ENCODE measurements around the gene COIL.
"Not testable (repeated sequence)": the region's sequence is repeated elsewhere in the genome, so short reads cannot be mapped to it uniquely, and the experiment has no call there.

COIL gene

GRCh38 chr17:56966338-56966737 is 5.5 kb upstream of the COIL start:
- DNase-seq: no peak
- Mint-ChIP-seq H3K4me1 (ENCODE audit: low read depth) (peaks cover under 1% of the 10 kb centered on the region), H3K36me3 (ENCODE audit: low read depth) (no peaks in the 10 kb centered on the region), H3K4me3 (no peak overlapping the region), H3K27ac (no peak overlapping the region), H3K9me3 (no peaks in the 10 kb centered on the region), H3K27me3 (no peaks in the 10 kb centered on the region)

GRCh38 chr17:56965681-56966080 is 4.8 kb upstream of the COIL start:
- not testable (repeated sequence) for H3K36me3 Mint-ChIP-seq (ENCODE audit: low read depth); DNase-seq; H3K27ac Mint-ChIP-seq; H3K27me3 Mint-ChIP-seq; H3K4me1 Mint-ChIP-seq (ENCODE audit: low read depth); H3K4me3 Mint-ChIP-seq; H3K9me3 Mint-ChIP-seq

GRCh38 chr17:56965241-56965640 is 4.4 kb upstream of the COIL start:
- DNase-seq; H3K27ac Mint-ChIP-seq; H3K36me3 Mint-ChIP-seq (ENCODE audit: low read depth); H3K4me3 Mint-ChIP-seq; H3K9me3 Mint-ChIP-seq; H3K27me3 Mint-ChIP-seq; H3K4me1 Mint-ChIP-seq (ENCODE audit: low read depth): not testable (repeated sequence)

DNA sequence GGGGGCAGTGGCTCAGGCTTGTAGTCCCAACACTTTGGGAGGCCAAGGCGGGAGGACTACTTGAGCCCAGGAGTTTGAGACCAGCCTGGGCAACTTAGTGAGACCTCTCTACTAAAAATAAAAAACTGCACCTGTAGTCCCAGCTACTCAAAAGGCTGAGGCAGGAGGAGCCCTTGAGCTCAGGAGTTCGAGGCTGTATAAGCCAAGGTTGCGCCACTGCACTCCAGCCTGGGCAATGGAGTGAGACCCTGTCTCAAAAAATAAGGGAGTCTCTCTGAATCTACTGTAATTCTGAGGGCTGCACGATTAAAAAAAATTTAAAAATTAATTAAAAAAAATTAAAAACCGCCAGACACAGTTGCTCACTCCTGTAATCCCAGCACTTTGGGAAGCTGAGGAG is 3.9 kb downstream of the COIL start:
- Mint-ChIP-seq H3K36me3 (ENCODE audit: low read depth) (peaks cover 43% of the 10 kb centered on the region), H3K9me3 (no peaks in the 10 kb centered on the region), H3K27me3 (no peaks in the 10 kb centered on the region), H3K4me1 (ENCODE audit: low read depth) (peaks cover 34% of the 10 kb centered on the region), H3K4me3 (no peak overlapping the region), H3K27ac (no peak overlapping the region)
- no peak for DNase-seq

GRCh38 chr17:56949595-56949994 is 11.3 kb downstream of the COIL start:
- Mint-ChIP-seq H3K27ac (peak overlapping the region; percentile 35), H3K4me1 (ENCODE audit: low read depth) (peaks cover 2% of the 10 kb centered on the region), H3K9me3 (no peaks in the 10 kb centered on the region), H3K36me3 (ENCODE audit: low read depth) (peaks cover 79% of the 10 kb centered on the region), H3K4me3 (no peak overlapping the region), H3K27me3 (no peaks in the 10 kb centered on the region)
- no peak for DNase-seq

DNA sequence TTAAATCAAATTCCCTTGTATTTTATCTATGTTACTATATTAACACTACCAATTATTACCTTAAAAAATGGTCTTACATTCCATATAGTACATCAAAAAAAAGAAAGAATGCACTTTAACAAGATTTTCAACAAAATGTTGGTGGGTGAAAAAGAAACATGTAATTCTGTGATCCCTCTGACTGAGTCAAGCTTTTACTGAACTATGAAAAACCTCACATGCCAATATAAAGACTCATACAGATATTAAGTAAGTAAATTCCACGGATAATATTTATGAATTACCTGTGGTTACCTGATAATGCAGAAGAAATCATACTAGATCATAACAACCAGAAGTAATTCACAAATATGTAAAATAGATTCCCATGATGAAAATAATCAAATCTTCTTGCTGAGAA is 12.4 kb downstream of the COIL start:
- H3K27ac Mint-ChIP-seq: no peak overlapping the region
- no peak overlapping the region for H3K4me3 Mint-ChIP-seq
- H3K4me1 Mint-ChIP-seq (ENCODE audit: low read depth): peaks cover 5% of the 10 kb centered on the region
- DNase-seq: no peak
- no peaks in the 10 kb centered on the region for H3K27me3 Mint-ChIP-seq
- H3K36me3 Mint-ChIP-seq (ENCODE audit: low read depth): peaks cover 84% of the 10 kb centered on the region
- no peaks in the 10 kb centered on the region for H3K9me3 Mint-ChIP-seq

- H3K4me1 Mint-ChIP-seq (ENCODE audit: low read depth): peaks cover 7% of the 10 kb centered on the region
- peaks cover 88% of the 10 kb centered on the region for H3K36me3 Mint-ChIP-seq (ENCODE audit: low read depth)
- H3K27ac Mint-ChIP-seq: peak overlapping the region; percentile 23
- no peaks in the 10 kb centered on the region for H3K27me3 Mint-ChIP-seq
- H3K9me3 Mint-ChIP-seq: no peaks in the 10 kb centered on the region
- no peak overlapping the region for H3K4me3 Mint-ChIP-seq
- no peak for DNase-seq
These were observed 13.1 kb downstream of the COIL start for GRCh38 chr17:56947741-56948140.

- Mint-ChIP-seq H3K4me3 (no peak overlapping the region), H3K9me3 (no peaks in the 10 kb centered on the region), H3K36me3 (ENCODE audit: low read depth) (peaks cover 93% of the 10 kb centered on the region), H3K27me3 (no peaks in the 10 kb centered on the region), H3K4me1 (ENCODE audit: low read depth) (peaks cover 7% of the 10 kb centered on the region), H3K27ac (no peak overlapping the region)
- no peak for DNase-seq
These were observed 14.8 kb downstream of the COIL start for GRCh38 chr17:56945938-56946505.

- H3K27me3 Mint-ChIP-seq: no peaks in the 10 kb centered on the region
- H3K9me3 Mint-ChIP-seq: no peaks in the 10 kb centered on the region
- peak overlapping the region; percentile 76 for H3K27ac Mint-ChIP-seq
- DNase-seq: no peak
- peaks cover 89% of the 10 kb centered on the region for H3K36me3 Mint-ChIP-seq (ENCODE audit: low read depth)
- peaks cover 10% of the 10 kb centered on the region for H3K4me1 Mint-ChIP-seq (ENCODE audit: low read depth)
- no peak overlapping the region for H3K4me3 Mint-ChIP-seq
These were observed 17.2 kb downstream of the COIL start for GRCh38 chr17:56943505-56944125.

DNA sequence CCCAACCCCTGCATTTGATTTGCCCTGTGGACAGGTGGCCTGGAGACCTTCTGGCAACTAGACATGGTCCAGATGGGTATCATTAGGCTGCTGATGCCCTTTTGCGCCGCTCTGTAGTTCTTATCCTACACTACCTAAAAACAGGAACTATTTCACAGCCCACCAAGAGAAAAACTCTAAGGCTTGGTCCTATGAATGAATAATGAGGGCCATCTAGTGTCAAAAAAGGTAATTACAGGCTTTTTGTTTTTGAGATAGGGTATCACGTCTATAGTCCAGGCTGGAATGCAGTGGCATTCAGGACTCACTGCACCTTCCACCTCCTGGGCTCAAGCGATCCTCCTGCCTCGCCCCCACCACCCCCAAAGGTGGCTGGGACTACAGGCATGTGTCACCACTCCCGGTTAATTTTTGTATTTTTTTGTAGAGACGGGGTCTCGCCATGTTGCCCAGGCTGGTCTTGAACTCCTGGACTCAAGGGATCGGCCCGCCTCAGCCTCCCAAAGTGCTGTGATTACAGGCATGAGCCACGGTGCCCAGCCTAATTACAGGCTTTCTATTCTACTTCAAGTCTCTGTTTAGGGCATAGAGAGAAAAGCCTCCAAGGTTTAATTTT is 20.9 kb downstream of the COIL start:
- Mint-ChIP-seq H3K4me1 (ENCODE audit: low read depth) (peaks cover 24% of the 10 kb centered on the region), H3K4me3 (no peak overlapping the region), H3K36me3 (ENCODE audit: low read depth) (peaks cover 90% of the 10 kb centered on the region), H3K27me3 (no peaks in the 10 kb centered on the region), H3K9me3 (no peaks in the 10 kb centered on the region), H3K27ac (peak overlapping the region; percentile 38)
- peak; percentile 38 for DNase-seq

GRCh38 chr17:56938206-56938605 is 22.6 kb downstream of the COIL start:
- not testable (repeated sequence) for DNase-seq, H3K9me3 Mint-ChIP-seq, H3K4me3 Mint-ChIP-seq, H3K27me3 Mint-ChIP-seq
- Mint-ChIP-seq H3K27ac (peak overlapping the region; percentile 11), H3K4me1 (ENCODE audit: low read depth) (peaks cover 22% of the 10 kb centered on the region), H3K36me3 (ENCODE audit: low read depth) (peaks cover 90% of the 10 kb centered on the region)

DNA sequence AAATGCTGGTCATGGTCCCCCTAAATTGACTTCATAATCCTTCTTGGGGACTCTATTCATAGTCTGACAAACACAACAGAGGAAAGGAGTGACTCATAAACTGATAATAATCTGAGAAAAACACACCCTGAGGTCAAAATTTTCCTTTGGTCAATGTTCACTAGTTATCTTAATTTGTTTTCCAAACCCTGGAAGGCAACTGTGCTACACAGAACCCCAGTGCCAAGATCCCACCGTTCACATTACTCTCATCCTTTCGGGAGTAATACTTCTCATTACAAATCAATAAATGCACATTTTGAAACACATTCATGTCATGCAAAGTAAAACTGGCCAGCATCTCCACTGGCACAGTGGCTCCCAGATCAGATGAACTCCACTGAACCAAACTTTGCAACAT is 23.2 kb downstream of the COIL start:
- Mint-ChIP-seq H3K36me3 (ENCODE audit: low read depth) (peaks cover 86% of the 10 kb centered on the region), H3K4me1 (ENCODE audit: low read depth) (peaks cover 22% of the 10 kb centered on the region), H3K27me3 (no peaks in the 10 kb centered on the region), H3K9me3 (no peaks in the 10 kb centered on the region), H3K27ac (peak overlapping the region; percentile 7), H3K4me3 (no peak overlapping the region)
- DNase-seq: no peak

GRCh38 chr17:56936697-56937322 is 24.0 kb downstream of the COIL start:
- Mint-ChIP-seq H3K9me3 (no peaks in the 10 kb centered on the region), H3K27me3 (no peaks in the 10 kb centered on the region), H3K4me3 (no peak overlapping the region), H3K36me3 (ENCODE audit: low read depth) (peaks cover 83% of the 10 kb centered on the region), H3K4me1 (ENCODE audit: low read depth) (peaks cover 22% of the 10 kb centered on the region), H3K27ac (no peak overlapping the region)
- no peak for DNase-seq

GRCh38 chr17:56935461-56935860 is 25.4 kb downstream of the COIL start:
- peaks cover 22% of the 10 kb centered on the region for H3K4me1 Mint-ChIP-seq (ENCODE audit: low read depth)
- peaks cover 81% of the 10 kb centered on the region for H3K36me3 Mint-ChIP-seq (ENCODE audit: low read depth)
- no peak overlapping the region for H3K27ac Mint-ChIP-seq
- H3K27me3 Mint-ChIP-seq: no peaks in the 10 kb centered on the region
- no peak for DNase-seq
- H3K4me3 Mint-ChIP-seq: no peak overlapping the region
- peaks cover 7% of the 10 kb centered on the region for H3K9me3 Mint-ChIP-seq

- Mint-ChIP-seq H3K9me3 (peaks cover 11% of the 10 kb centered on the region), H3K4me3 (no peak overlapping the region), H3K27me3 (no peaks in the 10 kb centered on the region), H3K27ac (no peak overlapping the region), H3K4me1 (ENCODE audit: low read depth) (peaks cover 20% of the 10 kb centered on the region), H3K36me3 (ENCODE audit: low read depth) (peaks cover 78% of the 10 kb centered on the region)
- no peak for DNase-seq
These were observed 26.6 kb downstream of the COIL start for GRCh38 chr17:56934280-56934679.

Measured in activated T-cell treated with anti-CD3 and anti-CD28 coated beads, Interleukin-2, amount 50 U/mL, for 24 hours (primary cell).